ENCODE results near the gene TSC1.

TSC1 gene

GRCh38 chr9:132886334-132886725 is 58.1 kb downstream of the TSC1 start:
- no peak for DNase-seq

- no peak for DNase-seq
These were observed 58.6 kb downstream of the TSC1 start for GRCh38 chr9:132885720-132886333.

- DNase-seq: no peak
These were observed 60.8 kb downstream of the TSC1 start for GRCh38 chr9:132883349-132884294.

GRCh38 chr9:132882616-132883015 is 61.8 kb downstream of the TSC1 start:
- DNase-seq: no peak

- DNase-seq: no peak
These were observed 62.6 kb downstream of the TSC1 start for GRCh38 chr9:132881826-132882225.

- peak; percentile 89 for DNase-seq
These were observed 64.1 kb downstream of the TSC1 start for GRCh38 chr9:132880324-132880661.

GRCh38 chr9:132879457-132880323 is 64.7 kb downstream of the TSC1 start:
- DNase-seq: no peak

- peak; percentile 80 for DNase-seq
These were observed 65.5 kb downstream of the TSC1 start, which contains the start of gene SPACA9 for GRCh38 chr9:132878695-132879456. TSS of gene SPACA9 (plus strand) at chr9:132878898. CDS start at chr9:132883948, 5,050 bp downstream.

GRCh38 chr9:132877824-132878694 is 66.4 kb downstream of the TSC1 start, which contains the start of gene AK8:
TSS of gene AK8 (minus strand) at chr9:132878284. CDS start at chr9:132878255, 29 bp downstream.
- peak; percentile 93 for DNase-seq

- DNase-seq: no peak
These were observed 67.0 kb downstream of the TSC1 start for GRCh38 chr9:132877458-132877823.

GRCh38 chr9:132876849-132877248 is 67.6 kb downstream of the TSC1 start:
- no peak for DNase-seq

- DNase-seq: no peak
These were observed 69.3 kb downstream of the TSC1 start for GRCh38 chr9:132875159-132875558.

GRCh38 chr9:132873403-132873802 is 71.0 kb downstream of the TSC1 start:
- no peak for DNase-seq

GRCh38 chr9:132869266-132869665 is 75.2 kb downstream of the TSC1 start:
- no peak for DNase-seq

- DNase-seq: no peak
These were observed 77.5 kb downstream of the TSC1 start for GRCh38 chr9:132866898-132867297.

- no peak for DNase-seq
These were observed 79.7 kb downstream of the TSC1 start for GRCh38 chr9:132864691-132865090.

- DNase-seq: no peak
These were observed 80.1 kb downstream of the TSC1 start for GRCh38 chr9:132864277-132864676.

- DNase-seq: no peak
These were observed 81.3 kb downstream of the TSC1 start for GRCh38 chr9:132863096-132863495.

- peak; percentile 52 for DNase-seq
These were observed 81.9 kb downstream of the TSC1 start for GRCh38 chr9:132862533-132862932.

GRCh38 chr9:132861666-132862065 is 82.8 kb downstream of the TSC1 start:
- DNase-seq: peak; percentile 74

GRCh38 chr9:132858751-132859150 is 85.7 kb downstream of the TSC1 start:
- no peak for DNase-seq

All from eye (tissue), 1 donor.